Neural crest cell (in vitro differentiated cells): Measurements from ENCODE around the gene CLOCK. TPM values are rescaled to one million over a fixed set of nuclear protein-coding genes. Genes with fewer than 3 reads are reported as not detected.

Experiments
- DNase-seq: peaks from one replicate; pipeline ENCODE4 v3.0.0; 2021; ENCODE audit warnings: low read depth, mixed read lengths, low spot score
- H3K27ac Mint-ChIP-seq: one replicate; pipeline ENCODE4 v1.8.0; 2021; ENCODE audit warnings: mild to moderate bottlenecking, mixed read lengths; ENCODE audit not compliant: unreplicated experiment
- H3K27me3 Mint-ChIP-seq: 2 replicates; pipeline ENCODE4 v1.8.0; 2021; ENCODE audit warnings: low read depth, mild to moderate bottlenecking, mixed read lengths
- H3K36me3 Mint-ChIP-seq: 2 replicates; pipeline ENCODE4 v1.8.0; 2021; ENCODE audit warnings: low read depth, mild to moderate bottlenecking, mixed read lengths
- H3K4me1 Mint-ChIP-seq: 2 replicates; pipeline ENCODE4 v1.8.0; 2021; ENCODE audit warnings: mixed read lengths
- H3K4me3 Mint-ChIP-seq: one replicate; pipeline ENCODE4 v1.8.0; 2021; ENCODE audit warnings: mild to moderate bottlenecking, mixed read lengths
- H3K9me3 Mint-ChIP-seq: 2 replicates; pipeline ENCODE4 v1.8.0; 2021; ENCODE audit warnings: mixed read lengths
- total RNA-seq: library from RNA; stranded (reverse); gene quantifications from 2 replicates; pipeline ENCODE4 v1.2.1, GENCODE V29; 2021
- TF ChIP-seq, protein P1 (sequence below): fragments of 200-600 bp; sonication (generic); conservative IDR thresholded peaks from 2 replicates; pipeline ENCODE4 v1.5.0; 2021; ENCODE audit warnings: antibody characterized with exemption, mild to moderate bottlenecking

The CLOCK gene
- total RNA-seq, 1 donor from 2014 or later, result 21.6 TPM

DNA sequence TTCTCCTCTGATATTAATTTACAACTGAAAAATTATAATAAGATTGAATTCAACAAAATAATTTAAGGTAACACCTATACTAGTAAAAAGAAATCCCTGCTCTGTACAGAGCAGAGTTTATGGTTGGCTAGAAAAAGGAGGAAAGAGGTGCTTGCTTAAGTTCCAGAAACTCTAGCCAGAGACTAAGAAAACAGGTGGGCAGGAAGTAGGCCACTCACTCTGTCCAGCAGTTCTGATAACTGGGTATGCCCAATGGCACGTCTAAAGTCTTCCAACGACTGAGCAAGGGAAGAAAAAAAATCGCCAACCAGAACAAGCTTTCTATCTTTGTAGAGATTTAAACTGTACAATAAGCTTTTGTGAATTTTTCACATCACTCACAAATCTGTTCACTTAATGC is 108.9 kb downstream of the CLOCK start:
- Mint-ChIP-seq H3K4me3 (no peak overlapping the region), H3K27ac (peak overlapping the region; percentile 83), H3K36me3 (peaks cover 15% of the 10 kb centered on the region), H3K27me3 (no peaks in the 10 kb centered on the region), H3K9me3 (no peaks in the 10 kb centered on the region), H3K4me1 (no peaks in the 10 kb centered on the region)
- DNase-seq, result no peak
- TF ChIP-seq, protein P1, sequence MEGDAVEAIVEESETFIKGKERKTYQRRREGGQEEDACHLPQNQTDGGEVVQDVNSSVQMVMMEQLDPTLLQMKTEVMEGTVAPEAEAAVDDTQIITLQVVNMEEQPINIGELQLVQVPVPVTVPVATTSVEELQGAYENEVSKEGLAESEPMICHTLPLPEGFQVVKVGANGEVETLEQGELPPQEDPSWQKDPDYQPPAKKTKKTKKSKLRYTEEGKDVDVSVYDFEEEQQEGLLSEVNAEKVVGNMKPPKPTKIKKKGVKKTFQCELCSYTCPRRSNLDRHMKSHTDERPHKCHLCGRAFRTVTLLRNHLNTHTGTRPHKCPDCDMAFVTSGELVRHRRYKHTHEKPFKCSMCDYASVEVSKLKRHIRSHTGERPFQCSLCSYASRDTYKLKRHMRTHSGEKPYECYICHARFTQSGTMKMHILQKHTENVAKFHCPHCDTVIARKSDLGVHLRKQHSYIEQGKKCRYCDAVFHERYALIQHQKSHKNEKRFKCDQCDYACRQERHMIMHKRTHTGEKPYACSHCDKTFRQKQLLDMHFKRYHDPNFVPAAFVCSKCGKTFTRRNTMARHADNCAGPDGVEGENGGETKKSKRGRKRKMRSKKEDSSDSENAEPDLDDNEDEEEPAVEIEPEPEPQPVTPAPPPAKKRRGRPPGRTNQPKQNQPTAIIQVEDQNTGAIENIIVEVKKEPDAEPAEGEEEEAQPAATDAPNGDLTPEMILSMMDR, result no peak

DNA sequence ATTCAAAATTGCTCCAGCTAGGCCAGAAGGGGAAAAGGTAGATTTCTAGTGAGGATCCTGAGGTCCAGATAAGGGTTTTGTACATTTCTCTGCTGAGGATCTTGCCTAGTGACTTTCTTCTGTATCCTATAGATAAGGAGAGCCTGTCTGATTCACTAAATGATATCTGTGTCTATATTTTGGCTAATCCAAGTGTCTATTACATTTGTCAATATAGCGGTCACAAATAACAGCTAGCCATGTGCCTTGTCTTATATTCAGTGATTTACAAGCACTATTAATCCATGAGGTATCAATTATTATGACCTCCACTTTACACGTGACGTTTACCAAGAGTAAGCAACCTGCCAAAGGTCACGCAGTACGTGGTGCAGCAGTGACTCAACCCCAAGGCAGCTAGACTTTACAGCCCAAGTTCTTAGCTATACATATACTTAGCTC is 109.3 kb downstream of the CLOCK start:
- no peaks in the 10 kb centered on the region for H3K9me3 Mint-ChIP-seq
- no peak overlapping the region for H3K27ac Mint-ChIP-seq
- DNase-seq, result no peak
- H3K36me3 Mint-ChIP-seq, result peaks cover 11% of the 10 kb centered on the region
- no peaks in the 10 kb centered on the region for H3K4me1 Mint-ChIP-seq
- no peaks in the 10 kb centered on the region for H3K27me3 Mint-ChIP-seq
- no peak overlapping the region for H3K4me3 Mint-ChIP-seq
- TF ChIP-seq, protein P1, result no peak

GRCh38 chr4:55435141-55435841 is 111.4 kb downstream of the CLOCK start:
- no peak overlapping the region for H3K4me3 Mint-ChIP-seq
- DNase-seq, result no peak
- TF ChIP-seq, protein P1, result peak; percentile 37
- peak overlapping the region; percentile 77 for H3K27ac Mint-ChIP-seq
- peaks cover 10% of the 10 kb centered on the region for H3K36me3 Mint-ChIP-seq
- no peaks in the 10 kb centered on the region for H3K27me3 Mint-ChIP-seq
- no peaks in the 10 kb centered on the region for H3K9me3 Mint-ChIP-seq
- H3K4me1 Mint-ChIP-seq, result no peaks in the 10 kb centered on the region

DNA sequence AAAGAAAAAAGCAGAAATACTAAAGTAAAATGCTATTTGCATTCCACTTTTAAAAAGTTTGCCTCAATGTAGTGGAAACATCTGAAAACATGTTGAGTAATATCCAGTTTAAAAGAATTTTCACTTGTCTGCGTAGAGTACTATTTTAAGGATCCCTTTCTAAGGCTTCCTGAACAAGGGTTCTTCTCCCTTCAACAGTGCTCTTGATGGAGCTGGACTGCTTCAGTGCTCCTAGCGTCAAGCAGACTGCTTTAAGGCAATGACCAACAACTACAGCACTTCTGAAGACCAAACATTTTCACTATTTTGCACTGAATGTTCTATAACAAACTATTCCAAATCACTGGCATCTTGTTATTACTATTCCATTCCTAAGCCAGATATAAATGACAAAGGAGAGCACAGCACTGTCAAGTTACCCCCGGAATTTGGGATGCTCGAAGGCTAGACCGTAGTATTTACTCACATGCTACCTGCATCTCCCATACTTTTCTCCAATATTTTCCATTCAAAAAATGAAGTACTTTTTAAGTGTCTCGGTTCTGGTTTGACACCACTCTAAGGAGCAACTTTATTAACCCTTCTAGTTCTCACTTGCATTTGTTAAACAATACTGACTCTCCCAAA is 114.9 kb downstream of the CLOCK start:
- no peaks in the 10 kb centered on the region for H3K4me1 Mint-ChIP-seq
- TF ChIP-seq, protein P1, result no peak
- no peak overlapping the region for H3K27ac Mint-ChIP-seq
- peaks cover 13% of the 10 kb centered on the region for H3K36me3 Mint-ChIP-seq
- no peaks in the 10 kb centered on the region for H3K9me3 Mint-ChIP-seq
- H3K27me3 Mint-ChIP-seq, result no peaks in the 10 kb centered on the region
- no peak overlapping the region for H3K4me3 Mint-ChIP-seq
- DNase-seq, result no peak

DNA sequence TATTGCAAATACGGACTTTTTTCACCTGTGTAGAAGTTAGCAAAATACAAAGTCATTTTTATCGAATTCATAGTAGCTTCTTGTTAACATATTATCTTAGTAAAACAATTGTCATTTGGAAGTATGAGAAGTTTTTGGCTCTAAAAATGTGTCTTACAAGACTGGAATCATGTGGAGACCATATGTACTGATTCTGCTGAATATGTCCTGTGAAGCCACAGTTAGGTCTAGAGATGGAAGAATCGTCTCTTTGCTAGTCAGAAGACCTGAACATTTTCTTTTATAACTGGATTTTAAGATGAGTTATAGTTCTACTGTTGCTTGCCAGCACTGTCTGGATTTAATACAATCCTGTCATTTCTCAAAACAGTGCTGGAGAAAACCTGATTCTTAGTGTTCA is 121.9 kb downstream of the CLOCK start:
- Mint-ChIP-seq H3K9me3 (no peaks in the 10 kb centered on the region), H3K27me3 (no peaks in the 10 kb centered on the region), H3K27ac (no peak overlapping the region), H3K4me3 (no peak overlapping the region), H3K4me1 (no peaks in the 10 kb centered on the region), H3K36me3 (peaks cover 19% of the 10 kb centered on the region)
- no peak for DNase-seq
- TF ChIP-seq, protein P1, result no peak
